Gastrocnemius medialis (tissue), 4 donors: ENCODE measurements around the gene AP1S3. TPM values are rescaled to one million over a fixed set of nuclear protein-coding genes. Genes with fewer than 3 reads are reported as not detected.
"Not testable (repeated sequence)": the region's sequence is repeated elsewhere in the genome, so short reads cannot be mapped to it uniquely, and the experiment has no call there.

Experiments
- ATAC-seq, 2 donors: fragments of 150-250 bp; one replicate each; pipeline ENCODE4 v1.9.1; 2016
- DNase-seq, 2 donors: peaks; one replicate each; pipeline ENCODE4 v3.0.0-alpha.2; 2019
- H3K27ac ChIP-seq, 4 donors: fragments of 200-600 bp; sonication (generic); 1 replicate in 1 of 4; 2 replicates in 3 of 4; pipeline ENCODE4 v1.5.1; 2016 to 2018; ENCODE audit warnings: mild to moderate bottlenecking in 2 of 4, moderate library complexity in 1 of 4
- H3K27me3 ChIP-seq, 3 donors: fragments of 200-600 bp; sonication (generic) in 2 of 3; 1 replicate in 1 of 3; 2 replicates in 2 of 3; pipeline versions ENCODE4 v1.5.1 to v1.6.0; 2016 to 2019; ENCODE audit warnings: mild to moderate bottlenecking in 1 of 3, moderate library complexity in 1 of 3
- H3K36me3 ChIP-seq, 2 donors: fragments of 200-600 bp; sonication (generic) in 1 of 2; one replicate each; pipeline ENCODE4 v1.5.1; 2017 to 2018
- H3K4me1 ChIP-seq, 2 donors: fragments of 200-600 bp; sonication (generic) in 1 of 2; one replicate each; pipeline ENCODE4 v1.5.1; 2016 to 2017; ENCODE audit warnings: mild to moderate bottlenecking in 2 of 2
- H3K4me3 ChIP-seq, 4 donors: fragments of 200-600 bp; sonication (generic) in 3 of 4; 1 replicate in 1 of 4; 2 replicates in 3 of 4; pipeline ENCODE4 v1.5.1; 2016 to 2019; ENCODE audit warnings: mild to moderate bottlenecking in 2 of 4
- H3K9me3 ChIP-seq, 3 donors: fragments of 200-600 bp; sonication (generic) in 2 of 3; 1 replicate in 1 of 3; 2 replicates in 2 of 3; pipeline ENCODE4 v1.5.1; 2016 to 2019
- POLR2A ChIP-seq, 2 donors: fragments of 450-650 bp; IDR thresholded peaks; one replicate each; pipeline ENCODE4 v1.6.1; 2017; ENCODE audit warnings: antibody characterized with exemption in 2 of 2, mild to moderate bottlenecking in 2 of 2, moderate library complexity in 2 of 2
- in situ Hi-C, 4 donors: fragments of 200-750 bp; cut with MboI; loops; one replicate each; pipeline versions ENCODE4 v1.15.0 to v1.8.0; 2017; ENCODE audit warnings: low sequenced_read_pairs in 4 of 4
- intact Hi-C: fragments of 100-400 bp; cut with DNase I; formaldehyde crosslinking; loops from one replicate; pipeline ENCODE4 v1.15.1; 2023; ENCODE audit warnings: low total_unique reads
- total RNA-seq, 4 donors: library from RNA; depleted of rRNA; stranded (reverse); fragments of >200 nt; gene quantifications; one replicate each; pipeline versions ENCODE4 v1.1.0 to v1.2.3, GENCODE V29; 2016
- TF ChIP-seq, protein P1 (sequence below), 5 experiments: fragments of 450-650 bp in 3 of 5; fragments of 200-600 bp in 2 of 5; sonication (generic) in 2 of 5; IDR thresholded peaks in 4 of 5; conservative IDR thresholded peaks in 1 of 5; 1 replicate in 4 of 5; 2 replicates in 1 of 5; pipeline ENCODE4 v1.5.1; 2016 to 2019; ENCODE audit warnings: antibody characterized with exemption in 5 of 5, mild to moderate bottlenecking in 3 of 5, moderate library complexity in 3 of 5

AP1S3 gene
- total RNA-seq, 4 donors from 2014 or later = 0.20 TPM; not detected in 3

DNA sequence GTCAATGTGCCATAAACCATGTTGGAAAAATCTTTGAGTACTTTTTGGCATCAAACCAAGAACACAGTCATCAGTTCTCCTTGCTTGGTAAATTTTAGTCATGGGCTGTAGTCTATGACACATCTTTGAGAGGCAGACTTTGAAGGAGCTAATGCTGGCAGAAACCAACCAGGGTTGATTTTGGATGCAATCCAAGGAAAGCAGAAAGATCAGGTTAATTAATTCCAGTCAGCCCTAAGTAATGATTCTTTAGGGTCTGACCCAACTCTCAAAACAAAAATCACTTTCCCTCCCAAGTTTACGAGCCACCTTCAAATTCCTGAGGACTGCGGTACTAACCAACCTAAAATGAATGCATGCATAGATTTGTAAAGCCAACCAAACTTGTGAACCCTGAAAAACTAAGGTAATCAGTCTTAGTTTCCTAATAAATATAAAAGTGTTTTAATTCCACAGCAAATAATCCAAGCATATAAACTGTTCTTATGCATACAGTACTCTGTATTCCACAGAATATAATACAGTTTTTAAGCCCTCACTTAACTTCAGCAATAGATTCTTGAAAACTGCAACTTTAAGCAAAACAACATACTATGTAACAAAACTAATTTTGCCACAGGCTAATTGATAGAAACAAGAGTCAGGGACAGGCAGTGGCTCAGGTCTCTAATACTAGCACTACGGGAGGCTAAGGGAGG, 22.0 kb downstream of the AP1S3 start:
- no peak for DNase-seq
- in situ Hi-C loops (no loop called here), intact Hi-C loops (no loop called here)
- Histone ChIP-seq H3K4me1 (no peaks in the 10 kb centered on the region), H3K36me3 (no peaks in the 10 kb centered on the region), H3K27ac (no peak overlapping the region), H3K27me3 (no peaks in the 10 kb centered on the region), H3K4me3 (no peak overlapping the region), H3K9me3 (no peaks in the 10 kb centered on the region)
- TF ChIP-seq POLR2A (IDR thresholded peaks at IDR 0.05) = no peak
- TF ChIP-seq, protein P1, sequence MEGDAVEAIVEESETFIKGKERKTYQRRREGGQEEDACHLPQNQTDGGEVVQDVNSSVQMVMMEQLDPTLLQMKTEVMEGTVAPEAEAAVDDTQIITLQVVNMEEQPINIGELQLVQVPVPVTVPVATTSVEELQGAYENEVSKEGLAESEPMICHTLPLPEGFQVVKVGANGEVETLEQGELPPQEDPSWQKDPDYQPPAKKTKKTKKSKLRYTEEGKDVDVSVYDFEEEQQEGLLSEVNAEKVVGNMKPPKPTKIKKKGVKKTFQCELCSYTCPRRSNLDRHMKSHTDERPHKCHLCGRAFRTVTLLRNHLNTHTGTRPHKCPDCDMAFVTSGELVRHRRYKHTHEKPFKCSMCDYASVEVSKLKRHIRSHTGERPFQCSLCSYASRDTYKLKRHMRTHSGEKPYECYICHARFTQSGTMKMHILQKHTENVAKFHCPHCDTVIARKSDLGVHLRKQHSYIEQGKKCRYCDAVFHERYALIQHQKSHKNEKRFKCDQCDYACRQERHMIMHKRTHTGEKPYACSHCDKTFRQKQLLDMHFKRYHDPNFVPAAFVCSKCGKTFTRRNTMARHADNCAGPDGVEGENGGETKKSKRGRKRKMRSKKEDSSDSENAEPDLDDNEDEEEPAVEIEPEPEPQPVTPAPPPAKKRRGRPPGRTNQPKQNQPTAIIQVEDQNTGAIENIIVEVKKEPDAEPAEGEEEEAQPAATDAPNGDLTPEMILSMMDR (IDR thresholded peaks at IDR 0.05 in 4 of 5, conservative IDR thresholded peaks at IDR 0.05 in 1 of 5) = no peak
- ATAC-seq = no peak

DNA sequence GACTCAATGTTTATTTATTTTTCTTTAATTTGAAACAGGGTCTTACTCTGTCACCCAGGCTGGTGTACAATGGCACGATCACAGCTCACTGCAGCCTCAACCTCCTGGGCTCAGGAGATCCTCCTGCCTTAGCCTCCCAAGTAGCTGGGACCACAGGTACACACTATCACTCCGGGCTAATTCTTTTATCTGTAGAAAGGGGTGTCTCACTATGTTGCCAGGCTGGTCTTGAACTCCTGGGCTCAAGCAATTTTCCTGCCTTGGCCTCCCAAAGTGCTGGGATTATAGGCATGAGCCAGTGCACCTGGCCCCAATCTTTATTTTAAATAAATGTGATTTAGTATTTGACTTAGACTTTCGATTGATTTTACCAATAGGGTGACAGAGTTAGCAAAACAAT, 22.6 kb downstream of the AP1S3 start:
- H3K9me3 ChIP-seq, intact Hi-C loops, H3K36me3 ChIP-seq, DNase-seq, H3K27me3 ChIP-seq, H3K4me3 ChIP-seq, in situ Hi-C loops, ATAC-seq, H3K27ac ChIP-seq, H3K4me1 ChIP-seq: not testable (repeated sequence)

DNA sequence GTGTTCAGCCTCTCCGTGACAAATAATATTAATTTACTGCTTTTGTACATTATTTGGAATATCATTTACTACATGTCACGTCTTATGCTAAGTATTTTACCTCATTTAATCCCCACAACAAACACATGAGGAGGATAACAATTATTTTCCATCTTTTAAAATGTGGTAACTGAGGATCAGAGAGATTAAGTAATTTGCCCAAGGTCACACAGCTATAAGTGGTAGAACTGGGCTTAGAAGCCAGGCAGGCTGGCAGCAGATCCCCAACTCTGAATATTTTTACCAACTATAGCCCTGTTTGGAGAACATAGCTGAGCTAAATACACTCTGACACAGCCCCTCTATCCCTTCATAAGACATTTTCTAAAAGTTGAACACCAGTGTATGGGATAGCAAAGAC, 24.1 kb downstream of the AP1S3 start:
- Histone ChIP-seq H3K36me3 (no peaks in the 10 kb centered on the region), H3K4me3 (no peak overlapping the region), H3K27me3 (no peaks in the 10 kb centered on the region), H3K27ac (no peak overlapping the region), H3K9me3 (no peaks in the 10 kb centered on the region), H3K4me1 (no peaks in the 10 kb centered on the region)
- in situ Hi-C loops (no loop called here), intact Hi-C loops (no loop called here)
- TF ChIP-seq, protein P1 (IDR thresholded peaks at IDR 0.05 in 4 of 5, conservative IDR thresholded peaks at IDR 0.05 in 1 of 5) = no peak
- TF ChIP-seq POLR2A (IDR thresholded peaks at IDR 0.05) = no peak
- ATAC-seq (no peak), DNase-seq (no peak)

DNA sequence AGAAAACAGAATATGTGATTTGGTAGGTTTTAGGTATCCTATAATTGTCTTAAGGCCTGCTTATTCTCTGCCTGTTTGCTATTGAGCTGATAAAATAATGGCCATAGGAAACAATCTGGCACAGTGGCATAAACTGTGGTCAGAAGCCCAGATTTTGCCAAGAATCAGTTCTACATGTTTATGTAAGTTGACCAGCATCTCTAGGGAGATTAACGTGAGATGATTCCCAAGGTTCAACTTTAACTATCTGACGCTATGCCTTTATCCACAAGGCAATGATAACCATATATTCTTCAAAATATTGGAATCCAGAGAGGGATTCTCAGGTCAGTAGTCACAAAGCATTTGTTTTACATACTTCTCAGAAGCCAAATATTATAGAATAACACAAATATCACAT, 25.6 kb downstream of the AP1S3 start:
- no peak for ATAC-seq
- no peaks in the 10 kb centered on the region for H3K27me3 ChIP-seq
- no peaks in the 10 kb centered on the region for H3K4me1 ChIP-seq
- H3K9me3 ChIP-seq = no peaks in the 10 kb centered on the region
- H3K27ac ChIP-seq = no peak overlapping the region
- intact Hi-C loops = no loop called here
- no peak overlapping the region for H3K4me3 ChIP-seq
- TF ChIP-seq, protein P1 (IDR thresholded peaks at IDR 0.05 in 4 of 5, conservative IDR thresholded peaks at IDR 0.05 in 1 of 5) = no peak
- no peak for TF ChIP-seq POLR2A (IDR thresholded peaks at IDR 0.05)
- H3K36me3 ChIP-seq = no peaks in the 10 kb centered on the region
- in situ Hi-C loops = no loop called here
- no peak for DNase-seq

DNA sequence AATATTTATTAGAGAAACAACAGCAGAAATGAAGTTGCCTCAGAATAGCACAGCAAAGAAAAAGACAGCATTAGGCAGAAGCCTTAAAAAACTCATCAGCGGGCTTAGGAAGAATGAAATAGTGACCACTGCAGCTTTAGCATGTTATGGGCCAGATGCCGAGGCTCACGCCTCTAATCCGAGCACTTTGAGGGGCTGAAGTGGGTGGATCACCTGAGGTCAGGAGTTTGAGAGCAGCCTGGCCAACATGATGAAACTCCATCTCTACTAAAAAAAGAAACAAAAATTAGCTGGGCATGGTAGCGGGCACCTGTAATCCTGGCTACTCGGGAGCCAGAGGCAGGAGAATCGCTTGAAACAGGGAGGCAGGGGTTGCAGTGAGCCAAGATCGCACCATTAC, 32.4 kb downstream of the AP1S3 start:
- H3K36me3 ChIP-seq = no peaks in the 10 kb centered on the region
- no peaks in the 10 kb centered on the region for H3K9me3 ChIP-seq
- no peak overlapping the region for H3K4me3 ChIP-seq
- H3K4me1 ChIP-seq = no peaks in the 10 kb centered on the region
- no peak for TF ChIP-seq POLR2A (IDR thresholded peaks at IDR 0.05)
- TF ChIP-seq, protein P1 (IDR thresholded peaks at IDR 0.05 in 4 of 5, conservative IDR thresholded peaks at IDR 0.05 in 1 of 5) = no peak
- no peaks in the 10 kb centered on the region for H3K27me3 ChIP-seq
- in situ Hi-C loops (no loop called here), intact Hi-C loops (no loop called here)
- H3K27ac ChIP-seq = no peak overlapping the region
- DNase-seq (no peak), ATAC-seq (no peak)
